ENCODE data around the gene VPS37B. TPM values are rescaled to one million over a fixed set of nuclear protein-coding genes. Genes with fewer than 3 reads are reported as not detected.
A peak's percentile ranks its signal among the peaks of the same experiment; 100 is the strongest.

Gene VPS37B
- total RNA-seq, 2 experiments from 2014 or later = 33.4 to 36.8 TPM

DNA sequence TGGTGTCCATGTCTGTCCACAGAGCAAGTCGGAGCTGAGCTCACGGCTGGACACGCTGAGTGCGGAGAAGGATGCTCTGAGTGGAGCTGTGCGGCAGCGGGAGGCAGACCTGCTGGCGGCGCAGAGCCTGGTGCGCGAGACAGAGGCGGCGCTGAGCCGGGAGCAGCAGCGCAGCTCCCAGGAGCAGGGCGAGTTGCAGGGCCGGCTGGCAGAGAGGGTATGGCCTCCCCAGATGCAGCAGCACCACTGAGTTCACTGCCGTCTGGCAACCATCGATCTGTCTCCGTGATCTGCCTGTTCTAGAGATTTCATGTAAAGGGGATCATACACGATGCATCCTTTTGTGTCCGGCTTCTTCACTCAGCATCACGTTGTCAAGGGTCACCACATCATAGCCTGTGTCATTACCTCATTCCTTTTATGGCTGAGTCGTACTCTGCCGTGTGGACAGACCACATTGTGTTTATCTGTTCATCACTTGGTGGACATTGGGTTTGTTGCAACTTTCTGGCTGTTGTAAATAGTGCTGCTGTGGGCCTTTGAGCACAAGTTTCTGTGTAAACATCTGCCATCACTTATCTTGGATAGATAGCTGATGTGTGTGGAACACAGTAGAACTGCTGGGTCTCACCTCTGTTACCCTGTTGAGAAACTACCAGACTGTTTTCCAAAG is 38.8 kb downstream of the VPS37B start:
- no peaks in the 10 kb centered on the region for H3K4me1 Mint-ChIP-seq
- POLR2A ChIA-PET = interaction anchor here (0.5 kb wide), 1 partner anchor 32 kb away, joined by 8 read pairs; no protein-coding TSS in a partner anchor
- H3K27me3 Mint-ChIP-seq = no peaks in the 10 kb centered on the region
- H3K36me3 Mint-ChIP-seq = no peaks in the 10 kb centered on the region
- ATAC-seq (ENCODE audit: low read depth) (no peak), DNase-seq (no peak)
- H3K4me3 Mint-ChIP-seq = no peak overlapping the region
- H3K27ac Mint-ChIP-seq = no peak overlapping the region
- no peaks in the 10 kb centered on the region for H3K9me3 Mint-ChIP-seq

- no peak for ATAC-seq (ENCODE audit: low read depth)
- DNase-seq = no peak
- no peaks in the 10 kb centered on the region for H3K9me3 Mint-ChIP-seq
- H3K4me3 Mint-ChIP-seq = no peak overlapping the region
- H3K36me3 Mint-ChIP-seq = no peaks in the 10 kb centered on the region
- no peaks in the 10 kb centered on the region for H3K27me3 Mint-ChIP-seq
- H3K27ac Mint-ChIP-seq = no peak overlapping the region
- no peaks in the 10 kb centered on the region for H3K4me1 Mint-ChIP-seq
- POLR2A ChIA-PET = interaction anchor here (1.0 kb wide), 1 partner anchor 99 kb away, joined by 3 read pairs; no protein-coding TSS in a partner anchor
These were observed 39.7 kb downstream of the VPS37B start for GRCh38 chr12:122855928-122856831.

DNA sequence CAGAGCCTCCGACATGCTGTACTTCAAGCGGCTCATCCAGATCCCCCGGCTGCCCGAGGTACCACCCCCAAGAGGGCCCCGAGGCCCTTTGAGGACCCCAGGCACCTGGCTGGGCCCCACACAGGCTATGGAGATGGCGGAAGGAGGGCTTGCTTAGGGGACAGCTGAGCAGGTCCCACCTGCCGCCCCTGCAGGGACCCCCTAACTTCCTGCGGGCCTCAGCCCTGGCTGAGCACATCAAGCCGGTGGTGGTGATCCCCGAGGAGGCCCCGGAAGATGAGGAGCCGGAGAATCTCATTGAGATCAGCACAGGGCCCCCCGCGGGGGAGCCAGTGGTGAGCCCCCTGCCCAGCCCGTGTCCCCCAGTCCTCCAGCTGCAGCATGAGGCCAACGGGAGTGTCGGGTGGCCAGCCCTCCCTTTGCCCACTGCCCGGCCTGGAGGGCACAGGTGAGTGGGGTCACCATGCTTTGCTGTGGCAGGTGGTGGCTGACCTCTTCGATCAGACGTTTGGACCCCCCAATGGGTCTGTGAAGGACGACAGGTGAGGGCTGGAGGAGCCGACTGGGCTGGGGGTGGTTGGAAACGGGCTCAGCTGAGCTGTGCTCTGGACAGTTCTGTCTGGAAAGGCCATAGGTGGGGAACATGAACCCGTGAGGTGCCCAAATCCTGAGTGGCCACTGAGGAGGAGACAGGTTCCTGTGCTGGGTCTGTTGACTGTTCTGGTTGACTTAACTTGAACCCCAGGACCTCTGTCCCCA is 40.7 kb downstream of the VPS37B start:
- POLR2A ChIA-PET = interaction anchor here (0.6 to 1.0 kb wide), 2 partner anchors 100 to 432 kb away, joined by 3 to 4 read pairs; no protein-coding TSS in a partner anchor

GRCh38 chr12:122854554-122854953 is 41.4 kb downstream of the VPS37B start:
- POLR2A ChIA-PET = interaction anchor here (0.6 kb wide), 1 partner anchor 433 kb away, joined by 4 read pairs; no protein-coding TSS in a partner anchor
- DNase-seq (no peak), ATAC-seq (ENCODE audit: low read depth) (no peak)
- H3K9me3 Mint-ChIP-seq = no peaks in the 10 kb centered on the region
- H3K27ac Mint-ChIP-seq = no peak overlapping the region
- no peaks in the 10 kb centered on the region for H3K36me3 Mint-ChIP-seq
- no peak overlapping the region for H3K4me3 Mint-ChIP-seq
- H3K4me1 Mint-ChIP-seq = no peaks in the 10 kb centered on the region
- no peaks in the 10 kb centered on the region for H3K27me3 Mint-ChIP-seq

More for the DNA sequence above, 40.7 kb downstream of the VPS37B start:
- Mint-ChIP-seq H3K4me3 (no peak overlapping the region), H3K9me3 (no peaks in the 10 kb centered on the region), H3K36me3 (no peaks in the 10 kb centered on the region), H3K27ac (no peak overlapping the region), H3K27me3 (no peaks in the 10 kb centered on the region), H3K4me1 (no peaks in the 10 kb centered on the region)
- DNase-seq (no peak), ATAC-seq (ENCODE audit: low read depth) (no peak)

- DNase-seq (no peak), ATAC-seq (ENCODE audit: low read depth) (no peak)
- no peaks in the 10 kb centered on the region for H3K9me3 Mint-ChIP-seq
- no peak overlapping the region for H3K4me3 Mint-ChIP-seq
- H3K36me3 Mint-ChIP-seq = no peaks in the 10 kb centered on the region
- POLR2A ChIA-PET = no interaction called here
- H3K4me1 Mint-ChIP-seq = no peaks in the 10 kb centered on the region
- H3K27ac Mint-ChIP-seq = no peak overlapping the region
- H3K27me3 Mint-ChIP-seq = no peaks in the 10 kb centered on the region
These were observed 42.2 kb downstream of the VPS37B start for GRCh38 chr12:122853582-122854245.

DNA sequence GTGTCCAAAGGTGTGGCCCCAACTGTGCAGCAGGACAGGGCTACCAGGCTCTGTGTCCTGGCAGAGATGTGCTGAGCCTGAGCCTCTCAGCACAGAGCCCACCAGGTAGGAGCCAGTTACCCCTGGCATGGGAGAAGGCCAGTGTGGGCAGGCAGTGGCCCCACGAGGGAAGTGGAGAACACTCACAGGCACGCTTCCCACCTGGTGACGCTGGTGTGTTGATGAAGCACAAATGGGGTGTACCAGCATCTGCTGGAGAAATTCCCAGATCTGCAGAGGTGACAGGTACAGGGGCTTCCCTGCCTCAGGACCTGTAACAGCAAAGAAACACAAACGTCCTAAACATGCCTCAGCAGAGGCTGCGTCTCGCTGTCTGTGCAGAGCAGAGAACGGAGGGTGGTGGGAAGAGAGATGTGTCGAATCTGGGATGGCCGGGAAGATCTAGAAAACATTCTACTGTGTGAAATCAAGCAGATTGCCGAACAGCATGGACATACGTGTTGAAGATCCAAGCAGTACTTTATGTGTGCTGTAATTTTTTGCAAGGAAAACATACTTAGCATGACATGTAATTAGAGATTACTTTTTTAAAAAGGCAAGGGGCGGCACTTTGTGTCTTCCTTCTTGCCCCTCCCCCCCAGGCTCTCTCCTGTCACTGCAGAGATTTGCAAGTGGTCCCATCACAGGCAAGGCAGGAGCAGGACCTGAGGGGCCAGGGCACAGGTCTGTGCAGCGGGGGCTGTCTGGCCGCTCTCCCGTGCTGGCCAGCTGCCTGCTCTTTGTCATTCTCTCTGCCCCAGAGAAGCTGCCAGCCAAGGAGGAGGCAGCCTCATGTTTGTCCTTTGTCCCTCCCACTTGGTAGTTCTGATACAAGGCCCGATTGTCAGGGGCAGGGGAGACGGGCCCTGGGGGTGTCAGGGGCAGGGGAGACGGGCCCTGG is 43.3 kb downstream of the VPS37B start:
- no peaks in the 10 kb centered on the region for H3K9me3 Mint-ChIP-seq
- DNase-seq = no peak
- H3K36me3 Mint-ChIP-seq = no peaks in the 10 kb centered on the region
- POLR2A ChIA-PET = no interaction called here
- H3K27ac Mint-ChIP-seq = no peak overlapping the region
- H3K4me1 Mint-ChIP-seq = no peaks in the 10 kb centered on the region
- no peak for ATAC-seq (ENCODE audit: low read depth)
- no peaks in the 10 kb centered on the region for H3K27me3 Mint-ChIP-seq
- H3K4me3 Mint-ChIP-seq = no peak overlapping the region

DNA sequence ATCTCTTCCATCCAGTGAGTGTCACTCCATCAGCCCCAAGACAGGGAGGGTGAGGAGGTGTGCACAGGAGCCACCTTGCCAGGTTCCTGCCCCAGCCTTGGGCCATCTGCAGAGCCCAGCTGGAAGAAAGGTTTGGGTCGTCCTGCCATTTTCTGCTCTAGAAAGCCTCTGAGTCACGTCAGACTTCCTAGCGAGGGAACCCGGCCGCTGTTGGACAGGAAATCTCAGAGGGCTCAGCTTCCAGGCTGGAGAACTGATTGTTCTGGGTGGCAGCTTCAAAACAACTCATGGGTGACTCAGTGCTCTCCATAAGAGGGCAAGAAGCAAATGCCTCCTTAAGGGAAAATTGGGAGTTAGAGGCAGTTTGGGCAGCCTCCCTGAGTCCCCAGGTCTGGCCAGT is 44.1 kb downstream of the VPS37B start:
- ATAC-seq (ENCODE audit: low read depth) = no peak
- no peaks in the 10 kb centered on the region for H3K36me3 Mint-ChIP-seq
- H3K4me3 Mint-ChIP-seq = no peak overlapping the region
- POLR2A ChIA-PET = no interaction called here
- no peaks in the 10 kb centered on the region for H3K4me1 Mint-ChIP-seq
- DNase-seq = no peak
- no peaks in the 10 kb centered on the region for H3K27me3 Mint-ChIP-seq
- H3K9me3 Mint-ChIP-seq = no peaks in the 10 kb centered on the region
- no peak overlapping the region for H3K27ac Mint-ChIP-seq

- ATAC-seq (ENCODE audit: low read depth) (no peak), DNase-seq (no peak)
- POLR2A ChIA-PET = no interaction called here
- Mint-ChIP-seq H3K36me3 (no peaks in the 10 kb centered on the region), H3K9me3 (no peaks in the 10 kb centered on the region), H3K27me3 (no peaks in the 10 kb centered on the region), H3K4me1 (no peaks in the 10 kb centered on the region), H3K4me3 (no peak overlapping the region), H3K27ac (no peak overlapping the region)
These were observed 45.1 kb downstream of the VPS37B start for GRCh38 chr12:122850695-122851350.

GRCh38 chr12:122850048-122850445 is 45.9 kb downstream of the VPS37B start:
- H3K9me3 Mint-ChIP-seq = no peaks in the 10 kb centered on the region
- DNase-seq (no peak), ATAC-seq (ENCODE audit: low read depth) (no peak)
- H3K4me1 Mint-ChIP-seq = no peaks in the 10 kb centered on the region
- no peaks in the 10 kb centered on the region for H3K36me3 Mint-ChIP-seq
- POLR2A ChIA-PET = no interaction called here
- H3K27me3 Mint-ChIP-seq = no peaks in the 10 kb centered on the region
- no peak overlapping the region for H3K27ac Mint-ChIP-seq
- no peak overlapping the region for H3K4me3 Mint-ChIP-seq

DNA sequence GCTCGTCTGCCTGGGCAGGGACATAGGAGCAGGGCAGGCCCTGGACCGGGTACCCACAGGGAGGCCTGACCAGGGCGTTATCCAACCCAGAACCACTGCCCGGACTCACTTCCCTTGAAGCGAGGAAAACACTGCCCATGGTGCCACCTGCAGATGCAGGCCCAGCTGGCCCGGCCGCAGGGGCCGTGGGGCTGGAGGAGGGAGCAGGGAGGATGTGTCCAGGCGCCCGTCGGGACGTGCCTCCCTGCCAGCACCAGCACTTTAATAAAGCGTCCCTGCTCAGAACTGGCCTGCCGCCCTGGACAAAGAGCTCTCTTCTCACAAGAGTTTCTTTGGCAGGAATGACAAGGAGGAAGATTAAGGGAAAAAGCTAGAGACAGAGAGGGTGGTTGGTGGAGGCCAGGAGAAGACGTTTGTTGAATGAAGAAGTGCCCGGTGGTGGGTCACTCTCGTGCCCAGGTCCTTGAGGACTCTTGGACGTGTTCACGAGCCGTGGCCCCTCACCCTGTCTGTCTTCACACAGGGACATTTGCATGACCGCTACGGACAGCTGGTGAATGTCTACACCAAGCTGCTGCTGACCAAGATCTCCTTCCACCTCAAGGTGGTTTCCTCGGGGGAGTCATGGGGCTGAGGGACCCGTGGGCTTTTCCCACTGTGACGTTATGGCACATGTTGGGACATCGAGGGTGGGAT is 46.4 kb downstream of the VPS37B start:
- H3K4me1 Mint-ChIP-seq = no peaks in the 10 kb centered on the region
- POLR2A ChIA-PET = no interaction called here
- H3K9me3 Mint-ChIP-seq = no peaks in the 10 kb centered on the region
- no peak for ATAC-seq (ENCODE audit: low read depth)
- H3K27me3 Mint-ChIP-seq = no peaks in the 10 kb centered on the region
- no peak overlapping the region for H3K4me3 Mint-ChIP-seq
- DNase-seq = no peak
- no peaks in the 10 kb centered on the region for H3K36me3 Mint-ChIP-seq
- H3K27ac Mint-ChIP-seq = peak overlapping the region; percentile 25

DNA sequence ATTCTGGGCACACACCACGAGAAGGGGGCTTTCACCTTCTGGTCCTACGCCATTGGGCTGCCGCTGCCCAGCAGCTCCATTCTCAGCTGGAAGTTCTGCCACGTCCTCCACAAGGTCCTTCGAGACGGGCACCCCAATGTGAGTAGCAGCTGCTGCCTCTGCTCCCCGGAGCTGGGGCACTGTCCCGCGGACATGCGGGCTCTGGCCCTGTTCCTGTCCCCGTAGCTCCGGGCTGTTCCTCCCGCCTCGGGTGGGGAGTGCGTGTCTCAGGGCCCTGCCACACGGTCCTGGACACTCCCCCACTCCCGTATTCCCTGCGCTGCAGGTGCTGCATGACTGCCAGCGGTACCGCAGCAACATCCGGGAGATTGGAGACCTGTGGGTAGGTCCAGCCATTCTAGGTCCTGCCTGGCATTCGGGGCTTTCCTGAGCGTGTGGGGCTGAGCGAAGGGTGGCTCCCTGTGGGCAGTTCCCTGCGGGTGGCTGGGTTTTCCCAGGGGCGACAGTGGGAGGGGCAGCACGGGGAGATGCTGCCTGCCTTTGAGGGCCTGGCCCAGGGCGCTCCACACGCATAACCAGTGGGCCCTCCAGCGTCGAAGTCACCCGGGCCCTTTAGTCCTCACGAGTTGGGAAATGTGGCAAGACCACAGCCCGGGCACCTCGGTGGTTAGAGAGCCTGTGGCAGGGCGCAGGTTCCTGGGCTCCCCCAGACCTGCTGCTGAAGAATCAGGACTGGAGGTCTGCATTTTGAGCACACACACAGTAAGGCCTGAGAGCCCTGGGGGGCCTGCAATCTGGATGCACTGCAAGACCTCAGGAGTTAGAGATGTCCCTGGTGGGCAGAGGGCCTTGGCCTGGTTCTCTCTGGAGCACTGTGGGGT is 47.2 kb downstream of the VPS37B start:
- Mint-ChIP-seq H3K4me3 (no peak overlapping the region), H3K36me3 (no peaks in the 10 kb centered on the region), H3K4me1 (no peaks in the 10 kb centered on the region), H3K9me3 (no peaks in the 10 kb centered on the region), H3K27ac (no peak overlapping the region), H3K27me3 (no peaks in the 10 kb centered on the region)
- ATAC-seq (ENCODE audit: low read depth) (no peak), DNase-seq (no peak)
- POLR2A ChIA-PET = no interaction called here
